IMR-90 (cell line): ENCODE measurements around the gene ELFN2. TPM values are rescaled to one million over a fixed set of nuclear protein-coding genes. Genes with fewer than 3 reads are reported as not detected.

ENCODE experiments used
- ATAC-seq: fragments of 200-7000 bp; cut with Tn5 transposase; 2 replicates; pipeline ENCODE4 v1.9.1; 2020; ENCODE audit warnings: low read depth, mild to moderate bottlenecking, moderate library complexity
- BruUV-seq: library from RNA; stranded (reverse); fragments of 400-500 nt; replicated peaks from 2 replicates; lab custom pipeline; 2021; lab: Mats Ljungman, UMichigan
- CTCF ChIA-PET: fragments of 300-600 bp; formaldehyde crosslinking; extraction: SDS; loops from one replicate; lab custom pipeline; 2021; ENCODE audit warnings: antibody characterized with exemption; lab: Yijun Ruan, JAX
- POLR2A ChIA-PET: fragments of 300-600 bp; sonication (Branson Sonifier 250); formaldehyde crosslinking; loops from one replicate; lab custom pipeline; 2022; ENCODE audit warnings: antibody characterized with exemption; ENCODE audit not compliant: unreplicated experiment; lab: Charles Lee
- DNase-seq: peaks from one replicate; pipeline ENCODE4 v3.0.0; 2013
- H2AFZ ChIP-seq: replicated peaks from 2 replicates; pipeline ENCODE3; 2013; ENCODE audit warnings: low read length, mild to moderate bottlenecking; ENCODE audit not compliant: poor library complexity
- H2AK5ac ChIP-seq: 2 replicates; pipeline ENCODE4 v1.6.1; 2013; ENCODE audit warnings: low read depth, low read length, inconsistent platforms
- H2AK9ac ChIP-seq: replicated peaks from 2 replicates; pipeline ENCODE3; 2013; ENCODE audit warnings: mild to moderate bottlenecking, low read depth, low read length, moderate library complexity; ENCODE audit not compliant: poor library complexity
- H2BK120ac ChIP-seq: 2 replicates; pipeline ENCODE4 v1.6.1; 2013; ENCODE audit warnings: low read depth, low read length, inconsistent platforms
- H2BK15ac ChIP-seq: 3 replicates; pipeline ENCODE4 v1.6.1; 2013; ENCODE audit warnings: low read depth, low read length, inconsistent platforms
- H2BK20ac ChIP-seq: 2 replicates; pipeline ENCODE4 v1.6.1; 2013; ENCODE audit warnings: low read depth, mild to moderate bottlenecking, inconsistent platforms, low read length, moderate library complexity
- H2BK5ac ChIP-seq: 2 replicates; pipeline ENCODE4 v1.6.1; 2013; ENCODE audit warnings: mild to moderate bottlenecking, low read depth, low read length, inconsistent platforms; ENCODE audit not compliant: poor library complexity, severe bottlenecking
- H3K14ac ChIP-seq: replicated peaks from 2 replicates; pipeline ENCODE4 v1.6.1; 2013; ENCODE audit warnings: low read depth, low read length, inconsistent platforms
- H3K18ac ChIP-seq: 2 replicates; pipeline ENCODE4 v1.6.1; 2013; ENCODE audit warnings: low read depth, low read length, control low read depth
- H3K23ac ChIP-seq: 2 replicates; pipeline ENCODE4 v1.6.1; 2013; ENCODE audit warnings: low read depth, low read length, inconsistent platforms
- H3K27ac ChIP-seq: 2 replicates; pipeline ENCODE4 v1.5.1; 2013; ENCODE audit warnings: mild to moderate bottlenecking, control low read depth, low read length; ENCODE audit not compliant: insufficient read depth
- H3K27me3 ChIP-seq: 2 replicates; pipeline ENCODE4 v1.6.1; 2013; ENCODE audit warnings: low read length; ENCODE audit not compliant: control insufficient read depth, insufficient read depth
- H3K36me3 ChIP-seq: 2 replicates; pipeline ENCODE4 v1.6.1; 2013; ENCODE audit warnings: low read length, mixed read lengths; ENCODE audit not compliant: control insufficient read depth, insufficient read depth
- H3K4ac ChIP-seq: 2 replicates; pipeline ENCODE4 v1.6.1; 2013; ENCODE audit warnings: low read depth, low read length, inconsistent platforms
- H3K4me1 ChIP-seq: 2 replicates; pipeline ENCODE4 v1.6.1; 2013; ENCODE audit warnings: low read length, mixed read lengths; ENCODE audit not compliant: control insufficient read depth, insufficient read depth
- H3K4me2 ChIP-seq: 2 replicates; pipeline ENCODE4 v1.6.1; 2013; ENCODE audit warnings: low read depth, mild to moderate bottlenecking, control low read depth, low read length, moderate library complexity
- H3K4me3 ChIP-seq: 2 replicates; pipeline ENCODE4 v1.5.1; 2013; ENCODE audit warnings: low read depth, mild to moderate bottlenecking, control low read depth, low read length, moderate library complexity; ENCODE audit not compliant: insufficient read depth
- H3K56ac ChIP-seq: 2 replicates; pipeline ENCODE4 v1.6.1; 2013; ENCODE audit warnings: low read length, inconsistent platforms; ENCODE audit not compliant: insufficient read depth; ENCODE audit errors: extremely low read depth
- H3K79me1 ChIP-seq, 2 experiments: 2 replicates each; pipeline ENCODE4 v1.6.1; 2013; ENCODE audit warnings: low read length in 2 of 2, inconsistent platforms in 1 of 2, low read depth in 1 of 2
- H3K9ac ChIP-seq: 2 replicates; pipeline ENCODE4 v1.6.1; 2013; ENCODE audit warnings: low read depth, low read length, control low read depth
- H3K9me1 ChIP-seq: 2 replicates; pipeline ENCODE4 v1.6.1; 2013; ENCODE audit warnings: low read length, inconsistent platforms; ENCODE audit not compliant: insufficient read depth
- H3K9me3 ChIP-seq: 2 replicates; pipeline ENCODE4 v1.6.1; 2013; ENCODE audit warnings: low read length; ENCODE audit not compliant: control insufficient read depth, insufficient read depth
- H4K20me1 ChIP-seq: 2 replicates; pipeline ENCODE4 v1.6.1; 2013; ENCODE audit warnings: low read length, inconsistent platforms; ENCODE audit not compliant: insufficient read depth
- H4K5ac ChIP-seq: 2 replicates; pipeline ENCODE4 v1.6.1; 2013; ENCODE audit warnings: mild to moderate bottlenecking, low read depth, low read length, control low read depth
- H4K8ac ChIP-seq, 2 experiments: 2 replicates each; pipeline ENCODE4 v1.6.1; 2013; ENCODE audit warnings: low read depth in 2 of 2, low read length in 2 of 2, control low read depth in 1 of 2, inconsistent platforms in 1 of 2
- H4K91ac ChIP-seq: 2 replicates; pipeline ENCODE4 v1.6.1; 2013; ENCODE audit warnings: low read depth, low read length, inconsistent platforms; ENCODE audit not compliant: insufficient read depth
- BHLHE40 ChIP-seq: fragments of 150-350 bp; IDR thresholded peaks from 2 replicates; pipeline ENCODE4 v1.6.1; 2016; ENCODE audit warnings: mild to moderate bottlenecking, low read depth, low read length
- CEBPB ChIP-seq: IDR thresholded peaks from 2 replicates; pipeline ENCODE4 v1.6.1; 2012; ENCODE audit warnings: low read depth, low read length, improper control_type of control experiment
- CHD1 ChIP-seq: IDR thresholded peaks from 2 replicates; pipeline ENCODE4 v1.6.1; 2012; ENCODE audit warnings: low read depth, low read length, improper control_type of control experiment
- CTCF ChIP-seq: conservative IDR thresholded peaks from 2 replicates; pipeline ENCODE4 v1.5.1; 2012; ENCODE audit warnings: mild to moderate bottlenecking, low read depth, low read length, improper control_type of control experiment
- ELK1 ChIP-seq: fragments of 150-350 bp; IDR thresholded peaks from 2 replicates; pipeline ENCODE4 v1.6.1; 2016; ENCODE audit warnings: low read depth, mild to moderate bottlenecking, low read length, moderate library complexity, borderline replicate concordance
- FOS ChIP-seq: fragments of 150-350 bp; IDR thresholded peaks from 2 replicates; pipeline ENCODE4 v1.6.1; 2016; ENCODE audit warnings: low read depth, low read length
- MXI1 ChIP-seq: IDR thresholded peaks from 2 replicates; pipeline ENCODE4 v1.6.1; 2012; ENCODE audit warnings: low read depth, mild to moderate bottlenecking, low read length, moderate library complexity, borderline replicate concordance
- NFE2L2 ChIP-seq: fragments of 150-350 bp; IDR thresholded peaks from 2 replicates; pipeline ENCODE4 v1.6.1; 2016; ENCODE audit warnings: low read depth, mild to moderate bottlenecking, low read length
- POLR2A ChIP-seq: IDR thresholded peaks from 2 replicates; pipeline ENCODE4 v1.6.1; 2012; ENCODE audit warnings: mild to moderate bottlenecking, low read depth, low read length
- RAD21 ChIP-seq: IDR thresholded peaks from 2 replicates; pipeline ENCODE4 v1.6.1; 2012; ENCODE audit warnings: low read length, improper control_type of control experiment
- RCOR1 ChIP-seq: IDR thresholded peaks from 2 replicates; pipeline ENCODE4 v1.6.1; 2012; ENCODE audit warnings: mild to moderate bottlenecking, low read length, improper control_type of control experiment; ENCODE audit not compliant: insufficient replicate concordance
- SMC3 ChIP-seq: fragments of 150-350 bp; IDR thresholded peaks from 2 replicates; pipeline ENCODE4 v1.6.1; 2016; ENCODE audit warnings: low read depth, mild to moderate bottlenecking, antibody characterized with exemption, low read length, moderate library complexity
- USF2 ChIP-seq: fragments of 150-350 bp; IDR thresholded peaks from 2 replicates; pipeline ENCODE4 v1.6.1; 2017; ENCODE audit warnings: mild to moderate bottlenecking, antibody characterized with exemption, low read length, low read depth
- whole genome bisulfite sequencing, 2 experiments: methylation state at CpG; one replicate each; pipeline versions ENCODE4 v1.1.5 to v1.1.7; 2013; ENCODE audit warnings: missing lambda C conversion rate in 2 of 2; ENCODE audit not compliant: insufficient read length in 1 of 2; ENCODE audit errors: extremely low coverage in 2 of 2; 5-methylcytosine and 5-hydroxymethylcytosine counted together
- dilution Hi-C: fragments of 300-500 bp; cut with HindIII; formaldehyde crosslinking; loops from one replicate; pipeline ENCODE4 v1.14.3; 2018; ENCODE audit warnings: low sequenced_read_pairs; ENCODE audit not compliant: unreplicated experiment
- in situ Hi-C: fragments of 300-500 bp; cut with MboI; formaldehyde crosslinking; loops from 3 replicates; pipeline ENCODE4 v1.14.3; 2019; ENCODE audit warnings: low sequenced_read_pairs, inconsistent platforms, mixed read lengths
- intact Hi-C: fragments of 100-400 bp; cut with micrococcal nuclease; formaldehyde crosslinking; loops from 2 replicates; pipeline ENCODE4 v1.10.0; 2022
- polyA plus RNA-seq, 3 experiments: library from polyadenylated mRNA; depleted of rRNA; stranded (reverse); fragments of >200 nt; gene quantifications; 2 replicates each; pipeline ENCODE4 v1.2.3, GENCODE V29; 2012; ENCODE audit warnings: low replicate concordance in 1 of 3
- total RNA-seq: library from RNA; depleted of rRNA; stranded (reverse); fragments of >200 nt; gene quantifications from 2 replicates; pipeline ENCODE4 v1.2.3, GENCODE V29; 2012

The ELFN2 gene
- total and polyA plus RNA-seq, 2 of the 4 experiments (the other 2 are of a cell fraction): 0.72 to 5.0 TPM

DNA sequence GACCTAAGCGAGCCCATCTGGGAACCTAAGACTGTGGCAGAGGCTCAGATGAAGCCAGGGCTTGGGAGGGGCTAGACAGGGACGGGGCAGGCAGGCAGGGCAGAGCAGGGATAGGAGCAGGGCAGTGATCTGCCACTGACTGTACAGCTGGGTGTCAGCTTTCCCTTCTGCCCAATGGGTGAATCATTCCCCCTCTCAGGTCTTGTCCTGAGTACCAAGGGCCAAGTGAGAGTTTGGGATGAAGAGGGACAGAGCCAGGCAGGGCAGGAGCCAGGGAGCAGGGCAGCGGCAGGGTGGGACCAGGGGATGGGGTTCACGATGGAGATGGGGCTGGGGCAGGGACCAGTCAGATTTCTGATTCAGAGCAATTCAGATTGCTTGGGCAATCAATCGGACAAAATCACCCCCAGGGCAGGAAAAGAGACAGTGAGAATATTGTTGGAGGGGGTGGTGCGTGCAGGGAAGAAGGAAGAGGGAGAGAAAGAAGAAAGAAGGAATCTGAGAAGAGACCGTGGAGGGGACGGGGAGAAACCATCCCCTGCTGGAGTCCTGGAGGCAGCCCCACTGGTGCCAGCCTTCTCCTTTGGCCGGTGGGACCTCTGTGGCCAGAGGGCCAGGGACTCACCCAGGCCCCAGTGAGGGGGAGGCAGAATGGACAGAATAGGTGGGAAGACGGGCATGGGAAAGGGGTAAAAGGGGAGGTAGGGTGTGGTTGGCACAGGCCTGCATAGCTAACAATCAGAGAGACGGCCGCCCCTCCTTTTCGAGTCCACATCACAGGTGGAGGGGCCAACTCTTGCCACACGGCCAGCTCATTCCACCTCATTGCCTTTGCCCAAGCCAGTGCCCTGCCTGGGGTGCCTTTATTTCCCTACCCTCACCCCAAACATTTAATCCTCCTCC, 97.8 kb downstream of the ELFN2 start:
- BruUV-seq: no TSS peak
- in situ Hi-C loops: no loop called here
- TF ChIP-seq NFE2L2: no peak
- no peak for TF ChIP-seq USF2
- no peak for TF ChIP-seq CEBPB
- TF ChIP-seq CTCF: no peak
- no peak for TF ChIP-seq SMC3
- TF ChIP-seq RAD21: no peak
- TF ChIP-seq FOS: no peak
- TF ChIP-seq RCOR1: no peak
- TF ChIP-seq POLR2A: no peak
- TF ChIP-seq MXI1: no peak
- no peak for TF ChIP-seq CHD1
- TF ChIP-seq BHLHE40: no peak
- TF ChIP-seq ELK1: no peak

More for the DNA sequence above, 97.8 kb downstream of the ELFN2 start:
- H2AK5ac ChIP-seq: peak overlapping the region; percentile 98
- peak overlapping the region; percentile 12; the same call in 1 of the 2 replicates for H4K5ac ChIP-seq
- ATAC-seq: no peak
- no peak overlapping the region for H3K56ac ChIP-seq
- peak overlapping the region; percentile 76 for H2BK5ac ChIP-seq
- no peaks in the 10 kb centered on the region for H3K36me3 ChIP-seq
- dilution Hi-C loops (no loop called here), intact Hi-C loops (no loop called here)
- peak overlapping the region; percentile 91 for H2AK9ac ChIP-seq
- H4K91ac ChIP-seq: peak overlapping the region; percentile 93
- peak overlapping the region; percentile 76 for H2BK20ac ChIP-seq
- H3K4me3 ChIP-seq: no peak overlapping the region
- peak overlapping the region; percentile 50; the same call in 1 of the 2 replicates for H3K14ac ChIP-seq
- POLR2A ChIA-PET: no interaction called here
- H2AFZ ChIP-seq: peak overlapping the region; percentile 80
- H4K20me1 ChIP-seq: no peaks in the 10 kb centered on the region
- H2BK15ac ChIP-seq: peak overlapping the region; percentile 90; the same call in 2 of the 3 replicates
- H3K4me1 ChIP-seq: peaks cover 18% of the 10 kb centered on the region
- WGBS, 2 experiments: 96% methylated on average over 8 of the region's 14 CpGs; no CpG with 5 or more reads in 1 of the 2 experiments
- no peak overlapping the region for H3K4me2 ChIP-seq
- no peak overlapping the region; the same call in 1 of the 2 replicates for H3K18ac ChIP-seq
- H3K9me3 ChIP-seq: no peaks in the 10 kb centered on the region; the same call in 1 of the 2 replicates
- peak overlapping the region; percentile 92 for H3K4ac ChIP-seq
- H2BK120ac ChIP-seq: peak overlapping the region; percentile 96
- peak overlapping the region; percentile 29; the same call in 1 of the 2 replicates for H3K27ac ChIP-seq
- DNase-seq: peak; percentile 31
- peaks cover 10% of the 10 kb centered on the region for H3K27me3 ChIP-seq
- H3K9me1 ChIP-seq: peaks cover 19% of the 10 kb centered on the region
- H4K8ac ChIP-seq: peak overlapping the region; percentile 83 to 92
- H3K23ac ChIP-seq: 0 out of 2 replicates have a peak overlapping the region, but pooled peaks have one; percentile 31
- H3K9ac ChIP-seq: no peak overlapping the region
- CTCF ChIA-PET: interaction anchor here (0.8 kb wide), 1 partner anchor 100 kb away, joined by 3 read pairs; no protein-coding TSS in a partner anchor
- H3K79me1 ChIP-seq: no peaks in the 10 kb centered on the region
